Measurements from ENCODE around the gene LTBP1. TPM values are rescaled to one million over a fixed set of nuclear protein-coding genes. Genes with fewer than 3 reads are reported as not detected.
"Not testable (repeated sequence)": the region's sequence is repeated elsewhere in the genome, so short reads cannot be mapped to it uniquely, and the experiment has no call there.

LTBP1 gene
- total RNA-seq, 4 donors from 2014 or later, result 12.6 to 81.0 (median 16.0) TPM

DNA sequence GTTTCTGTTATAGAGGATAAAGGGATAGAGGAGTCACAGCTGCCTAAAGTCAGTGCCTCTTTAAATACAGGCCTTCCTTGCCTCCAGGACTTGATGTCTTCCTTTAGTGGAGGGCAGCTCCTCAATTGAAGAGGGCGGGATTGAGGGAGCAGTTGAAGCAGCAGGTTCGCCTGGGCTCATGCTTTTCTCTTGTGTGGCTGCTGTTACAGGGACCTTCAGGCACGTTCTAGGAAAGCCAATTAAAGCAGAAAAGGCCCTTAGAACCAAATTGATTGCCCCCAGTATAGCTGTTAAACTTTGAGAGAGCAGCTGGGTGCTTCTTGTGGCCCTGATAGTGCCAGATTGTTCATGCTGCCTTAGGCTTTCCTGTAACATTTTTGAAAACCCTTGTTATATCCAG lies 42.0 kb upstream of the LTBP1 start:
- TF ChIP-seq, protein P1, sequence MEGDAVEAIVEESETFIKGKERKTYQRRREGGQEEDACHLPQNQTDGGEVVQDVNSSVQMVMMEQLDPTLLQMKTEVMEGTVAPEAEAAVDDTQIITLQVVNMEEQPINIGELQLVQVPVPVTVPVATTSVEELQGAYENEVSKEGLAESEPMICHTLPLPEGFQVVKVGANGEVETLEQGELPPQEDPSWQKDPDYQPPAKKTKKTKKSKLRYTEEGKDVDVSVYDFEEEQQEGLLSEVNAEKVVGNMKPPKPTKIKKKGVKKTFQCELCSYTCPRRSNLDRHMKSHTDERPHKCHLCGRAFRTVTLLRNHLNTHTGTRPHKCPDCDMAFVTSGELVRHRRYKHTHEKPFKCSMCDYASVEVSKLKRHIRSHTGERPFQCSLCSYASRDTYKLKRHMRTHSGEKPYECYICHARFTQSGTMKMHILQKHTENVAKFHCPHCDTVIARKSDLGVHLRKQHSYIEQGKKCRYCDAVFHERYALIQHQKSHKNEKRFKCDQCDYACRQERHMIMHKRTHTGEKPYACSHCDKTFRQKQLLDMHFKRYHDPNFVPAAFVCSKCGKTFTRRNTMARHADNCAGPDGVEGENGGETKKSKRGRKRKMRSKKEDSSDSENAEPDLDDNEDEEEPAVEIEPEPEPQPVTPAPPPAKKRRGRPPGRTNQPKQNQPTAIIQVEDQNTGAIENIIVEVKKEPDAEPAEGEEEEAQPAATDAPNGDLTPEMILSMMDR (IDR thresholded peaks at IDR 0.05), result no peak
- no peak for ATAC-seq (ENCODE audit: low FRiP score)
- DNase-seq (ENCODE audit: low spot score), result no peak

DNA sequence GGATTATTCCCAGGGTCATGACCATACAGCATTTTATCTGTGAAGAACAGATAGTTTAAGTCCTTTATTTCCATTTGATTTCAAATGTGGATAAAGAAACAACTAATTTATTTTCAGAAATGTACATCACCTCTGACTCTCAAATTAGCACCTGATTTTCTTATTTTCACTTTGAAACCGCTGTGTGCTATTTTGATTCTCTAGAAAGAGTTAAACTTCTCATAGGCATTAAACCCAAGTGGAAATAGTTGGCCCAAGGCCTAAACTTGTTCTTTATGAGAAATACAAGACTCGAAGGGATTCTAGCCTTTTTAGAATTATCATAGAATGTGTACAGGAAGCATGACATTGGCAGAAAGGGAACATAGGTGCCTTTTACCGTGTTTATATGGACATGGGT lies 41.5 kb upstream of the LTBP1 start:
- TF ChIP-seq, protein P1 (IDR thresholded peaks at IDR 0.05), result no peak
- ATAC-seq (ENCODE audit: low FRiP score), result no peak
- no peak for DNase-seq (ENCODE audit: low spot score)

DNA sequence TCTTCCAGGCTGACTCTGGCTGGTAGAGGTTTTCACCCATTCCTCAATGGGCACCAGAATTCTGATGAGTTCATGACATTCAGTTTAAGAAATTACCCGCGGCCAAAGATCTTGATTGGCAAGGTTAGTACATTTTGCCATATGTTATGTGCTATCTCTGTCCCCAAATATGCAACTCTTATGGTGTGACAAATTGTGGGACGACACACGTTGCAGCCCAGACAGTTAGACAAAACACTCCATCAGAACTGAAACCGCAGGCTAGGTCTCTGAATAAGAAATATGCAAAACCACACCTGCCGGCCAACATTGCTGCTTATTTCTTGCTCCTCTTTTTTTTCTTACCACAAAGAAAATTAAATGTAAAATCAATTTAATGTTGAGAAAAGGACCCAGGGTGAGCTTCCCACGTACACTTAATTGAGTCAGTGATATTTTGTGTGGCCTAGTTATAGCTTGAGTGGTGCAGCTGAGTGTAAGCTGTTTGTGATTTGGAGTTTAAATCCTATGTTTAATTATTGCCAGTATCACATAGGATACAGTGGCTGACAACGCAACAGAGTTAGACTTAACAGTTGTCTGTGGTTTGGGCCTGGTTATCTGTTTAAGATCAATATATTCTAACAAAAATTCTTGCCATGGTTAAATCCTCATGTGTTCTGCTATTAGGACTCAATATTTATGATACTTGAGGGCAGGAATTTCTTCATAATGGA lies 35.7 kb upstream of the LTBP1 start:
- ATAC-seq (ENCODE audit: low FRiP score) (no peak), DNase-seq (ENCODE audit: low spot score) (no peak)
- TF ChIP-seq, protein P1 (IDR thresholded peaks at IDR 0.05), result no peak

DNA sequence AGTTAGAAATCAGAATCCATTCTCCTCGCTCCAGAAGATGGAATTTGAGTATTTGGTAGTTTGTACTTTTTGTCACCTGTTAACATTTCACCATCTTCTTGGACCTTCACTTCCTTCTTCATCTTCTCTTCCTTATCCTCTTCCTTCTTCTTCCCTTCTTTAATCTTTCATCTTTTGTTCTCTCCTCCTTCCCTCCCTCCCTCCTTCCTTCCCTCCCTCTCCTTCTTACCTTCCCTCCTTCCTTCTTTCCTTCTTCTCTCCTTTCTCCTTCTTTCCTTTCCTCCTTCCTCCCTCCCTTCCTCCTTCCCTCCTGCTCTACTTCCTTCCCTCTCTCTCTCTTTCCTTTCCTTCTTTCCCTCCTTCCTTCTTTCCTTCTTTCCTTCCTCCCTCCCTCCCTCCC lies 31.1 kb upstream of the LTBP1 start:
- TF ChIP-seq, protein P1 (IDR thresholded peaks at IDR 0.05), result no peak
- DNase-seq (ENCODE audit: low spot score) (no peak), ATAC-seq (ENCODE audit: low FRiP score) (no peak)

DNA sequence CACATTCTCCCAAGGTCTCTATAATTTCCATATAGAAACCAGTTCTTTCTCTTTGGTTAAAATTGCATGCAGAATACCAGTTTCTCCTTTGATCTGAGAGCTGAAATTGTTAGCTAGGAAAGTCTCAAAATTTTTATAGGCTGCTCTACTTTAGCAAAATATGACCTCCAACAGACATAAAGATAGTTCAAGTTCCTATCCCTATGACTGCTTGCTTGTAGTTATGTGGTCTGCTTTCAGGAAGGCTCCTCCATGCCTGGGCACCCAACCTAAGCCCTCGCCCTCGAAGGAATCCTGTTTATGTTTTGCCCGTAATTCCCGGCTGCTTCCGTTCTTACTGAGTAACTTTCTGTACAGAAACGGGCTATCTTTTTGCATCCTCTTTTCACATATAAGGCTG lies 28.0 kb upstream of the LTBP1 start:
- TF ChIP-seq, protein P1 (IDR thresholded peaks at IDR 0.05), result no peak
- no peak for DNase-seq (ENCODE audit: low spot score)
- ATAC-seq (ENCODE audit: low FRiP score), result no peak

DNA sequence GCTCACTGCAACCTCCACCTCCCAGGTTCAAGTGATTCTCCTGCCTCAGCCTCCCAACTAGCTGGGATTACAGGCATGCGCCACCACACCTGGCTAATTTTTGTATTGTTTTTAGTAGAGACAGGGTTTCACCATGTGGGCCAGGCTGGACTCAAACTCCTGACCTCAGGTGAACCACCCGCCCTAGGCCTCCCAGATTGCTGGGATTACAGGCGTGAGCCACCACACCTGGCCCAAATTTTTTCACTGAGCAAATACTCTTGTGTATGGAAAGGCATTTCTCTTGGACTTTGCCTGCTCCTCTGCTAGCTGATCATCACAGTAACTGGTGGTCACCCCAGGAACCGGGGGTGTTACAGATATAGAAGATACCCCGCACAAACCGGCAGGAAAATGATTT lies 26.9 kb upstream of the LTBP1 start:
- not testable (repeated sequence) for DNase-seq (ENCODE audit: low spot score); ATAC-seq (ENCODE audit: low FRiP score)

DNA sequence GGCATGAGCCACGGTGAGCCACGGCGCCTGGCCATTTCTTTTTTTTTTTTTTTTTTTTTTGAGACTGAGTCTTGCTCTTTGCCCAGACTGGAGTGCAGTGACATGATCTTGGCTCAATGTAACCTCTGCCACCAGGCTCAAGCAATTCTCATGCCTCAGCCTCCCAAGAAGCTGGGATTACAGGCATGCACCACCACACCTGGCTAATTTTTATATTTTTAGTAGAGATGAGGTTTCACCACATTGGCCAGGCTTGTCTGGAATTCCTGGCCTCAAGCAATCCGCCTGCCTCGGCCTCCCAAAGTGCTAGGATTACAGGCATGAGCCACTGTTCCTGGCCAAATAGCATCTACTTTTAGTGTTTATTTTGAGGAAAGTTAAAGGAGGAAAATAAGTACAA lies 25.3 kb upstream of the LTBP1 start:
- not testable (repeated sequence) for DNase-seq (ENCODE audit: low spot score); ATAC-seq (ENCODE audit: low FRiP score)

DNA sequence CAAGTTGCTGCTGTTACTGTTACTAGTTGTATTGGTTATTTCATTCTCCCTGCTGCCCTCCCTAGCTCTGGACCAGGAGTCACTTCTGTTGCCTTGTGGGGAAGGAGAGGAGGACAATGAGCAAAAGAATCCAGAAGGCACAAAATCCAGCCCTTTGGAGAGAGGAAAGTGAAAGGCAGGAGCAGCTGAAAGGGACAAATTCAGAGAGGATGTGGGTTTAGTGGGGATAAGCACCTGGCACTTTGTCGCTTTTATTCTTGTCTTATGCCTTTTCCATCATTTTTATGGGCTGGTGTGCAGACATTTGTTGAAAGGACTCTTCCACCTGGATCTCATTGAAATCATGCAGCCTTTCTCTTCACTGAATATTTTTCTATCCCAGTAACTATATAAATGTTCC lies 24.3 kb upstream of the LTBP1 start:
- no peak for DNase-seq (ENCODE audit: low spot score)
- no peak for ATAC-seq (ENCODE audit: low FRiP score)
- TF ChIP-seq, protein P1 (IDR thresholded peaks at IDR 0.05), result no peak

Data from omental fat pad (tissue), 4 donors.